ELR (cell line): ENCODE measurements around the gene NSD2.
"Not testable (repeated sequence)": the region's sequence is repeated elsewhere in the genome, so short reads cannot be mapped to it uniquely, and the experiment has no call there.

Source experiments
- DNase-seq: peaks from one replicate; pipeline ENCODE4 v3.0.0-alpha.2; 2015; ENCODE audit warnings: low read depth

NSD2 gene

GRCh38 chr4:1899149-1900086 is 28.2 kb downstream of the NSD2 start:
- DNase-seq: peak; percentile 83

GRCh38 chr4:1900087-1900433 is 28.9 kb downstream of the NSD2 start:
- no peak for DNase-seq

GRCh38 chr4:1900624-1901023 is 29.4 kb downstream of the NSD2 start:
- DNase-seq: no peak

GRCh38 chr4:1901127-1901526 is 29.9 kb downstream of the NSD2 start:
- DNase-seq: no peak

- no peak for DNase-seq
These were observed 31.1 kb downstream of the NSD2 start for GRCh38 chr4:1902243-1902642.

GRCh38 chr4:1903035-1903434 is 31.8 kb downstream of the NSD2 start:
- no peak for DNase-seq

GRCh38 chr4:1904042-1904441 is 32.8 kb downstream of the NSD2 start:
- DNase-seq: no peak

GRCh38 chr4:1907848-1908525 is 36.8 kb downstream of the NSD2 start:
- DNase-seq: no peak

GRCh38 chr4:1909696-1910095 is 38.5 kb downstream of the NSD2 start:
- peak; percentile 49 for DNase-seq

GRCh38 chr4:1910643-1911042 is 39.5 kb downstream of the NSD2 start:
- peak; percentile 53 for DNase-seq

GRCh38 chr4:1911316-1911715 is 40.1 kb downstream of the NSD2 start:
- not testable (repeated sequence) for DNase-seq

GRCh38 chr4:1922821-1923220 is 51.6 kb downstream of the NSD2 start:
- no peak for DNase-seq

- no peak for DNase-seq
These were observed 56.5 kb downstream of the NSD2 start for GRCh38 chr4:1927675-1928074.

- peak; percentile 34 for DNase-seq
These were observed 57.4 kb downstream of the NSD2 start for GRCh38 chr4:1928356-1929239.

GRCh38 chr4:1932736-1933135 is 61.5 kb downstream of the NSD2 start:
- DNase-seq: no peak

GRCh38 chr4:1933700-1934099 is 62.5 kb downstream of the NSD2 start:
- no peak for DNase-seq

- no peak for DNase-seq
These were observed 66.4 kb downstream of the NSD2 start for GRCh38 chr4:1937550-1937949.

GRCh38 chr4:1938027-1938426 is 66.8 kb downstream of the NSD2 start:
- no peak for DNase-seq

- peak; percentile 82 for DNase-seq
These were observed 68.7 kb downstream of the NSD2 start for GRCh38 chr4:1939664-1940509.

- no peak for DNase-seq
These were observed 69.4 kb downstream of the NSD2 start for GRCh38 chr4:1940566-1940965.

- DNase-seq: no peak
These were observed 72.7 kb downstream of the NSD2 start for GRCh38 chr4:1943928-1944327.
